Naive thymus-derived CD4-positive, alpha-beta T cell (primary cell): ENCODE results near the gene ISOC1. TPM values are rescaled to one million over a fixed set of nuclear protein-coding genes. Genes with fewer than 3 reads are reported as not detected.

Experiments used
- ATAC-seq: fragments of 150-1000 bp; cut with Tn5 transposase; 2 replicates; pipeline ENCODE4 v1.10.0; 2021; ENCODE audit warnings: mild to moderate bottlenecking, moderate library complexity
- CTCF ChIA-PET: fragments of 350-600 bp; sonication (Branson Sonifier 250); formaldehyde crosslinking; loops from one replicate; lab custom pipeline; 2021; ENCODE audit warnings: antibody characterized with exemption; lab: Charles Lee
- POLR2A ChIA-PET: fragments of 350-600 bp; sonication (Branson Sonifier 250); formaldehyde crosslinking; loops from one replicate; lab custom pipeline; 2021; ENCODE audit warnings: antibody characterized with exemption, inconsistent platforms; lab: Charles Lee
- DNase-seq, 9 donors: peaks; one replicate each; pipeline versions ENCODE4 v3.0.0 to v3.0.0-alpha.2; 2020 to 2022; ENCODE audit warnings: mixed read lengths in 1 of 9
- H3K27ac ChIP-seq: one replicate; pipeline ENCODE4 v1.7.0; 2013; ENCODE audit warnings: mild to moderate bottlenecking, low read depth, low read length, moderate library complexity
- H3K27me3 ChIP-seq, 2 donors: one replicate each; pipeline ENCODE4 v1.7.0; 2013; ENCODE audit warnings: low read length in 2 of 2, mild to moderate bottlenecking in 2 of 2, moderate library complexity in 2 of 2; ENCODE audit not compliant: control insufficient read depth in 2 of 2, insufficient read depth in 2 of 2
- H3K36me3 ChIP-seq, 3 experiments: 1 replicate in 2 of 3; 2 replicates in 1 of 3; pipeline ENCODE4 v1.7.0; 2013; ENCODE audit warnings: low read length in 3 of 3, mild to moderate bottlenecking in 3 of 3, moderate library complexity in 1 of 3; ENCODE audit not compliant: insufficient read depth in 3 of 3, control insufficient read depth in 2 of 3
- H3K4me1 ChIP-seq, 2 donors: one replicate each; pipeline ENCODE4 v1.7.0; 2013; ENCODE audit warnings: low read length in 2 of 2, mild to moderate bottlenecking in 2 of 2, moderate library complexity in 1 of 2; ENCODE audit not compliant: control insufficient read depth in 2 of 2, insufficient read depth in 2 of 2
- H3K4me3 ChIP-seq: 2 replicates; pipeline ENCODE4 v1.7.0; 2013; ENCODE audit warnings: mild to moderate bottlenecking, low read length
- H3K9me3 ChIP-seq, 3 experiments: 1 replicate in 2 of 3; 2 replicates in 1 of 3; pipeline ENCODE4 v1.7.0; 2013; ENCODE audit warnings: low read length in 3 of 3; ENCODE audit not compliant: control insufficient read depth in 2 of 3
- H3K27ac Mint-ChIP-seq, 9 donors: one replicate each; pipeline ENCODE4 v1.8.0; 2020 to 2022; ENCODE audit warnings: mixed read lengths in 9 of 9, mild to moderate bottlenecking in 8 of 9, moderate library complexity in 5 of 9, inconsistent platforms in 2 of 9
- H3K27me3 Mint-ChIP-seq, 5 donors: one replicate each; pipeline ENCODE4 v1.8.0; 2021 to 2022; ENCODE audit warnings: mixed read lengths in 5 of 5, mild to moderate bottlenecking in 1 of 5
- H3K36me3 Mint-ChIP-seq, 5 donors: one replicate each; pipeline ENCODE4 v1.8.0; 2020 to 2022; ENCODE audit warnings: mixed read lengths in 5 of 5, mild to moderate bottlenecking in 3 of 5, inconsistent platforms in 1 of 5
- H3K4me1 Mint-ChIP-seq, 7 donors: one replicate each; pipeline ENCODE4 v1.8.0; 2020 to 2022; ENCODE audit warnings: mixed read lengths in 7 of 7, mild to moderate bottlenecking in 3 of 7, inconsistent platforms in 1 of 7
- H3K4me3 Mint-ChIP-seq, 10 donors: one replicate each; pipeline ENCODE4 v1.8.0; 2020 to 2022; ENCODE audit warnings: mild to moderate bottlenecking in 10 of 10, mixed read lengths in 10 of 10, moderate library complexity in 6 of 10, inconsistent platforms in 2 of 10
- H3K9me3 Mint-ChIP-seq, 11 donors: one replicate each; pipeline ENCODE4 v1.8.0; 2020 to 2022; ENCODE audit warnings: mixed read lengths in 11 of 11, mild to moderate bottlenecking in 4 of 11, inconsistent platforms in 1 of 11, moderate library complexity in 1 of 11
- intact Hi-C, 2 donors: fragments of 100-400 bp; cut with micrococcal nuclease; formaldehyde crosslinking; loops; one replicate each; pipeline ENCODE4 v1.15.1; 2023
- polyA plus RNA-seq, 2 donors: library from polyadenylated mRNA; unstranded; fragments of 300-500 nt; fragmentation: Illumina TruSeq; gene quantifications; one replicate each; pipeline ENCODE4 v1.2.3, GENCODE V29; 2021
- total RNA-seq, 6 experiments: library from RNA in 5 of 6; stranded (reverse) in 5 of 6; gene quantifications; 1 replicate in 5 of 6; 2 replicates in 1 of 6; pipeline ENCODE4 v1.2.3 and lab custom pipeline; 2021 to 2026

Gene ISOC1
- total and polyA plus RNA-seq, 7 experiments from 2014 or later: 5.3 to 32.1 (median 12.4) TPM

GRCh38 chr5:129057329-129057728, 37.2 kb upstream of the ISOC1 start:
- no peaks in the 10 kb centered on the region for H3K4me1 ChIP-seq
- peaks cover 0 to 2% of the 10 kb centered on the region in 2 donors for H3K27me3 ChIP-seq
- Mint-ChIP-seq H3K9me3 (peaks cover 0 to 18% (median 5%) of the 10 kb centered on the region in 11 donors), H3K4me3 (no peak overlapping the region), H3K27ac (no peak overlapping the region), H3K27me3 (peaks cover 0 to 53% (median 35%) of the 10 kb centered on the region in 5 donors), H3K36me3 (no peaks in the 10 kb centered on the region), H3K4me1 (no peaks in the 10 kb centered on the region)
- no peak overlapping the region for H3K27ac ChIP-seq
- ATAC-seq (no peak), DNase-seq (no peak)
- H3K9me3 ChIP-seq: no peaks in the 10 kb centered on the region
- CTCF ChIA-PET: no interaction called here
- no peaks in the 10 kb centered on the region for H3K36me3 ChIP-seq
- H3K4me3 ChIP-seq: no peak overlapping the region
- intact Hi-C loops: loop anchor here in 1 of 2 donors (10.0 kb wide), 1 partner anchor 293 kb away; no protein-coding TSS in a partner anchor
- POLR2A ChIA-PET: no interaction called here

- Histone ChIP-seq H3K27ac (no peak overlapping the region), H3K4me3 (no peak overlapping the region), H3K9me3 (no peaks in the 10 kb centered on the region), H3K27me3 (no peaks in the 10 kb centered on the region), H3K4me1 (no peaks in the 10 kb centered on the region), H3K36me3 (no peaks in the 10 kb centered on the region)
- no peak for ATAC-seq
- no peak overlapping the region for H3K27ac Mint-ChIP-seq
- H3K9me3 Mint-ChIP-seq: peaks cover 0 to 13% (median under 1%) of the 10 kb centered on the region in 11 donors
- peaks cover 5 to 39% (median 24%) of the 10 kb centered on the region in 5 donors for H3K27me3 Mint-ChIP-seq
- H3K36me3 Mint-ChIP-seq: no peaks in the 10 kb centered on the region
- no peak for DNase-seq
- no peaks in the 10 kb centered on the region for H3K4me1 Mint-ChIP-seq
- no peak overlapping the region for H3K4me3 Mint-ChIP-seq
- POLR2A ChIA-PET: no interaction called here
- CTCF ChIA-PET: no interaction called here
- intact Hi-C loops: no loop called here
Measured at GRCh38 chr5:129061849-129062248, 32.7 kb upstream of the ISOC1 start.

DNA sequence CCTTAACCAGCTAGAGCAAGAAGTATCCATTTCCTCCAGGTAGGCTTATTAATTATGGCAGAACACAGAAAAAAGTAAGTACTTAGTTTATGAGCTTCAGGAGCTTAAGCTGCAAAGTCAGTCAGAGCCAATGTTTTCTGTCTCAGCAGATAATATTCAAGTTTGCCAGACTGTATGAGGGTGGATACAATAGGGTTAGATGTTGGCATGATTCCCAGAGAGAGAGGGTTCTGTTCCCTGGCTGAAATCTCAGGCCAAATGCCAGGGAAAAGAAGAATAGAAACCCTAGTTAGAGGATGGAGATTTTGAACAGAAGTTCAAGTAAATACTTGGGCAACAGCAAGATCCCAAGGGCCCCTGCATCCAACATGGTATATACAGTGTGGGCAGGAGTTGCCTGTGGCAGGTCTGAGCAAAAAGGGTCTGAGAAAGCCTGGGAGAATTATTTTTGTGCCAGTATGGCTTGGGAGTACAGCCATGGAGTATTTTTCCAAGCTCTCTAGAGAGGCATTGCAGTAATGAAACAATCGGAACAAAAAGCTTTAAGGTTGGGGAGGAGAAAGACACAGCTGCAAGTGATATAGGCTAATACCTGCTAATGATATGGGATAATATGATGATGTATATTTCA, 31.0 kb upstream of the ISOC1 start:
- Mint-ChIP-seq H3K36me3 (no peaks in the 10 kb centered on the region), H3K27ac (no peak overlapping the region), H3K4me3 (no peak overlapping the region), H3K4me1 (no peaks in the 10 kb centered on the region), H3K27me3 (peaks cover 0 to 22% (median 10%) of the 10 kb centered on the region in 5 donors), H3K9me3 (no peaks in the 10 kb centered on the region)
- no peak for ATAC-seq
- H3K27me3 ChIP-seq: no peaks in the 10 kb centered on the region
- ChIA-PET POLR2A (no interaction called here), CTCF (no interaction called here)
- H3K9me3 ChIP-seq: no peaks in the 10 kb centered on the region
- H3K4me1 ChIP-seq: no peaks in the 10 kb centered on the region
- intact Hi-C loops: no loop called here
- H3K4me3 ChIP-seq: no peak overlapping the region
- H3K36me3 ChIP-seq: no peaks in the 10 kb centered on the region
- no peak for DNase-seq
- no peak overlapping the region for H3K27ac ChIP-seq

DNA sequence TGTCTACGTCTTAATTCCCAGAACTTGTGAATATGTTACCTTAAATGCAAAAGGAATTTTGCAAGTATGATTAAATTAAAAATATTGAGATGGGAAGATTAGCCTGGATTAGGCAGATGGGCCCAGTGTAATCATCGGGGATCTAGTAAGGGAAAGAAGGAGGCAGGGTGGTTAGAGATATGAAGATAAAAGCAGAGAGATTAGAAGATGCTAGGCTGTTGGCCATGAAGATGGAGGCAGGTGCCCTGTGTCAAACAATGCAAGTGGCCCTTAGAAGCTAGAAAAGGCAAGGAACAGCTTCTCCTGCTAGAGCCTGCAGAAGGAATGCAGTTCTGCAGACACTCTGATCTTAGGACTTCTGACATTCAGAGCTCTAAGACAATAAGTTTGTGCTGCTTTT, 28.8 kb upstream of the ISOC1 start:
- Histone ChIP-seq H3K4me1 (no peaks in the 10 kb centered on the region), H3K4me3 (no peak overlapping the region), H3K27ac (no peak overlapping the region), H3K9me3 (no peaks in the 10 kb centered on the region), H3K36me3 (no peaks in the 10 kb centered on the region), H3K27me3 (no peaks in the 10 kb centered on the region)
- Mint-ChIP-seq H3K9me3 (no peaks in the 10 kb centered on the region), H3K27ac (no peak overlapping the region), H3K27me3 (peaks cover 0 to 10% (median 7%) of the 10 kb centered on the region in 5 donors), H3K4me3 (no peak overlapping the region), H3K4me1 (no peaks in the 10 kb centered on the region), H3K36me3 (no peaks in the 10 kb centered on the region)
- intact Hi-C loops: no loop called here
- POLR2A ChIA-PET: no interaction called here
- ATAC-seq (no peak), DNase-seq (no peak)
- CTCF ChIA-PET: no interaction called here

GRCh38 chr5:129067745-129068144, 26.8 kb upstream of the ISOC1 start:
- Mint-ChIP-seq H3K9me3 (no peaks in the 10 kb centered on the region), H3K4me3 (no peak overlapping the region), H3K36me3 (no peaks in the 10 kb centered on the region), H3K4me1 (no peaks in the 10 kb centered on the region), H3K27me3 (peaks cover 0 to 7% (median 5%) of the 10 kb centered on the region in 5 donors), H3K27ac (no peak overlapping the region)
- POLR2A ChIA-PET: no interaction called here
- H3K27ac ChIP-seq: no peak overlapping the region
- ATAC-seq (no peak), DNase-seq (no peak)
- no peaks in the 10 kb centered on the region for H3K27me3 ChIP-seq
- intact Hi-C loops: no loop called here
- CTCF ChIA-PET: no interaction called here
- no peaks in the 10 kb centered on the region for H3K9me3 ChIP-seq
- no peaks in the 10 kb centered on the region for H3K36me3 ChIP-seq
- no peak overlapping the region for H3K4me3 ChIP-seq
- no peaks in the 10 kb centered on the region for H3K4me1 ChIP-seq

DNA sequence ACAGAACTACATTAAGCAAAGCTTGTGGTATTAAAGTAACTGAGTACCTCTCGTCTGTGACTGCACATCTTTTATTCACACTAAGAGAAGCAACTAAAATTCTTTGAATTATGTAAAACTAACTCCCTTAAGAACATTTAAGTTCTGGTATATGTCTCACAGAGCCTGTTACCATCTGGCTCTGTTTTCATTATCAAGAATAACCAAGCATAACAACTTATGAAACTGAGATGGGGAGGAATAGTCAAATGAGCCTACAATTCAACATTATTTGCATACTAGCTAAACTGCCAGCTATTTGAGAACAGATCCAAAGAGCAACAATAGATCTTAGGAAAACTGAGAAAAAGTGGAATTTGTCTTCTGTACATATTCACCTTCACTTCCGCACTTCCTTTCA, 25.3 kb upstream of the ISOC1 start:
- DNase-seq (no peak), ATAC-seq (no peak)
- CTCF ChIA-PET: no interaction called here
- no peaks in the 10 kb centered on the region for H3K4me1 ChIP-seq
- H3K36me3 ChIP-seq: no peaks in the 10 kb centered on the region
- H3K4me3 Mint-ChIP-seq: no peak overlapping the region
- H3K9me3 Mint-ChIP-seq: no peaks in the 10 kb centered on the region
- H3K4me3 ChIP-seq: no peak overlapping the region
- POLR2A ChIA-PET: no interaction called here
- no peak overlapping the region for H3K27ac Mint-ChIP-seq
- no peaks in the 10 kb centered on the region for H3K9me3 ChIP-seq
- no peaks in the 10 kb centered on the region for H3K4me1 Mint-ChIP-seq
- H3K27ac ChIP-seq: no peak overlapping the region
- intact Hi-C loops: no loop called here
- H3K27me3 Mint-ChIP-seq: peaks cover 8 to 16% (median 9%) of the 10 kb centered on the region in 5 donors
- H3K36me3 Mint-ChIP-seq: no peaks in the 10 kb centered on the region
- no peaks in the 10 kb centered on the region for H3K27me3 ChIP-seq

- ChIA-PET POLR2A (no interaction called here), CTCF (no interaction called here)
- Mint-ChIP-seq H3K4me3 (no peak overlapping the region), H3K36me3 (no peaks in the 10 kb centered on the region), H3K4me1 (no peaks in the 10 kb centered on the region), H3K27me3 (peaks cover 5 to 24% (median 16%) of the 10 kb centered on the region in 5 donors), H3K9me3 (no peaks in the 10 kb centered on the region), H3K27ac (no peak overlapping the region)
- H3K27ac ChIP-seq: no peak overlapping the region
- H3K4me3 ChIP-seq: no peak overlapping the region
- no peaks in the 10 kb centered on the region for H3K4me1 ChIP-seq
- H3K36me3 ChIP-seq: no peaks in the 10 kb centered on the region
- intact Hi-C loops: no loop called here
- H3K27me3 ChIP-seq: no peaks in the 10 kb centered on the region
- no peak for DNase-seq
- ATAC-seq: no peak
- no peaks in the 10 kb centered on the region for H3K9me3 ChIP-seq
Measured at GRCh38 chr5:129073111-129073510, 21.4 kb upstream of the ISOC1 start.
